ENCODE results near the gene RENBP. TPM values are rescaled to one million over a fixed set of nuclear protein-coding genes. Genes with fewer than 3 reads are reported as not detected.

Gene RENBP
- total and polyA plus RNA-seq, 9 of the 15 experiments (the other 6 are each of a cell fraction or from before 2014, with no cell fraction given): 0.07 to 14.8 (median 10.6) TPM; not detected in 1

DNA sequence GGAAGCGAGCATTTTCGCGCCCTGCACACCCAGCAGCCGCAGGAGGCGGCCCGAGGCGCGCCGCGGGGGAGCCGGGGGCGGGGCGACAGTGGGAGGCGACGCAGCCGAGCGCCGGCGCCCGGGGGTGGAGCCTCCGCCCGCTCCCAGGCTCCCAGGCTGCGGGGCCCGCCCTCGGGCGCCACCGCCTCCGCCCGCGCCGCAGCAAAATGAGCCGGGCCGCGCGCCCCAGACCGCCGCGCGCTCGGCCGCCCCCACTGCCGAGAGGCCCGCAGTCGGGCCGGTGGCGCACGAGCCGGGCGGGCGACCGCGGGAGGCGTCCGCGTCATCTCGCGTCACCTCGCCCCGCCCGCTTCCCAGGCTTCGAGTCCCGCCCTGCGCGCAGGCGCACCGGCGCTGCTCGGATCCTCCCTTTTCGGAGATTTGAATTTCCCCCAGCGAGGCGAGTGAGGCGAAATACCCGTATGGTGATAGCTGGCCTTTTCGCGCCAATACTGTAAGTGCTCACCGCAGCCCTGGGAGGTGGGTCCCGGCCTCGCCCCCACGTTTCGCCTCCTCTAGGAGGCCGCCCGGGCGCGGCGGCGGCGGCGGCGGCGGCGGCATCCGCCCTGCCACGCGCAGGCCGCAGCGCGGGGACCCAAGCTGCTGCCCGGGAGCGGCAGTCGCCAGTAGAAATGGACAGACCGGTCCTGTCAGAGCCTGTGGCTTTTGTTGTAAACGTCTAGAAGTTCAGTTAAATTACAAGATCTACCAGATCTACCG lies 28.1 kb upstream of the RENBP start, which contains the start of gene TMEM187 (continued):
- TF ChIP-seq, protein P1, sequence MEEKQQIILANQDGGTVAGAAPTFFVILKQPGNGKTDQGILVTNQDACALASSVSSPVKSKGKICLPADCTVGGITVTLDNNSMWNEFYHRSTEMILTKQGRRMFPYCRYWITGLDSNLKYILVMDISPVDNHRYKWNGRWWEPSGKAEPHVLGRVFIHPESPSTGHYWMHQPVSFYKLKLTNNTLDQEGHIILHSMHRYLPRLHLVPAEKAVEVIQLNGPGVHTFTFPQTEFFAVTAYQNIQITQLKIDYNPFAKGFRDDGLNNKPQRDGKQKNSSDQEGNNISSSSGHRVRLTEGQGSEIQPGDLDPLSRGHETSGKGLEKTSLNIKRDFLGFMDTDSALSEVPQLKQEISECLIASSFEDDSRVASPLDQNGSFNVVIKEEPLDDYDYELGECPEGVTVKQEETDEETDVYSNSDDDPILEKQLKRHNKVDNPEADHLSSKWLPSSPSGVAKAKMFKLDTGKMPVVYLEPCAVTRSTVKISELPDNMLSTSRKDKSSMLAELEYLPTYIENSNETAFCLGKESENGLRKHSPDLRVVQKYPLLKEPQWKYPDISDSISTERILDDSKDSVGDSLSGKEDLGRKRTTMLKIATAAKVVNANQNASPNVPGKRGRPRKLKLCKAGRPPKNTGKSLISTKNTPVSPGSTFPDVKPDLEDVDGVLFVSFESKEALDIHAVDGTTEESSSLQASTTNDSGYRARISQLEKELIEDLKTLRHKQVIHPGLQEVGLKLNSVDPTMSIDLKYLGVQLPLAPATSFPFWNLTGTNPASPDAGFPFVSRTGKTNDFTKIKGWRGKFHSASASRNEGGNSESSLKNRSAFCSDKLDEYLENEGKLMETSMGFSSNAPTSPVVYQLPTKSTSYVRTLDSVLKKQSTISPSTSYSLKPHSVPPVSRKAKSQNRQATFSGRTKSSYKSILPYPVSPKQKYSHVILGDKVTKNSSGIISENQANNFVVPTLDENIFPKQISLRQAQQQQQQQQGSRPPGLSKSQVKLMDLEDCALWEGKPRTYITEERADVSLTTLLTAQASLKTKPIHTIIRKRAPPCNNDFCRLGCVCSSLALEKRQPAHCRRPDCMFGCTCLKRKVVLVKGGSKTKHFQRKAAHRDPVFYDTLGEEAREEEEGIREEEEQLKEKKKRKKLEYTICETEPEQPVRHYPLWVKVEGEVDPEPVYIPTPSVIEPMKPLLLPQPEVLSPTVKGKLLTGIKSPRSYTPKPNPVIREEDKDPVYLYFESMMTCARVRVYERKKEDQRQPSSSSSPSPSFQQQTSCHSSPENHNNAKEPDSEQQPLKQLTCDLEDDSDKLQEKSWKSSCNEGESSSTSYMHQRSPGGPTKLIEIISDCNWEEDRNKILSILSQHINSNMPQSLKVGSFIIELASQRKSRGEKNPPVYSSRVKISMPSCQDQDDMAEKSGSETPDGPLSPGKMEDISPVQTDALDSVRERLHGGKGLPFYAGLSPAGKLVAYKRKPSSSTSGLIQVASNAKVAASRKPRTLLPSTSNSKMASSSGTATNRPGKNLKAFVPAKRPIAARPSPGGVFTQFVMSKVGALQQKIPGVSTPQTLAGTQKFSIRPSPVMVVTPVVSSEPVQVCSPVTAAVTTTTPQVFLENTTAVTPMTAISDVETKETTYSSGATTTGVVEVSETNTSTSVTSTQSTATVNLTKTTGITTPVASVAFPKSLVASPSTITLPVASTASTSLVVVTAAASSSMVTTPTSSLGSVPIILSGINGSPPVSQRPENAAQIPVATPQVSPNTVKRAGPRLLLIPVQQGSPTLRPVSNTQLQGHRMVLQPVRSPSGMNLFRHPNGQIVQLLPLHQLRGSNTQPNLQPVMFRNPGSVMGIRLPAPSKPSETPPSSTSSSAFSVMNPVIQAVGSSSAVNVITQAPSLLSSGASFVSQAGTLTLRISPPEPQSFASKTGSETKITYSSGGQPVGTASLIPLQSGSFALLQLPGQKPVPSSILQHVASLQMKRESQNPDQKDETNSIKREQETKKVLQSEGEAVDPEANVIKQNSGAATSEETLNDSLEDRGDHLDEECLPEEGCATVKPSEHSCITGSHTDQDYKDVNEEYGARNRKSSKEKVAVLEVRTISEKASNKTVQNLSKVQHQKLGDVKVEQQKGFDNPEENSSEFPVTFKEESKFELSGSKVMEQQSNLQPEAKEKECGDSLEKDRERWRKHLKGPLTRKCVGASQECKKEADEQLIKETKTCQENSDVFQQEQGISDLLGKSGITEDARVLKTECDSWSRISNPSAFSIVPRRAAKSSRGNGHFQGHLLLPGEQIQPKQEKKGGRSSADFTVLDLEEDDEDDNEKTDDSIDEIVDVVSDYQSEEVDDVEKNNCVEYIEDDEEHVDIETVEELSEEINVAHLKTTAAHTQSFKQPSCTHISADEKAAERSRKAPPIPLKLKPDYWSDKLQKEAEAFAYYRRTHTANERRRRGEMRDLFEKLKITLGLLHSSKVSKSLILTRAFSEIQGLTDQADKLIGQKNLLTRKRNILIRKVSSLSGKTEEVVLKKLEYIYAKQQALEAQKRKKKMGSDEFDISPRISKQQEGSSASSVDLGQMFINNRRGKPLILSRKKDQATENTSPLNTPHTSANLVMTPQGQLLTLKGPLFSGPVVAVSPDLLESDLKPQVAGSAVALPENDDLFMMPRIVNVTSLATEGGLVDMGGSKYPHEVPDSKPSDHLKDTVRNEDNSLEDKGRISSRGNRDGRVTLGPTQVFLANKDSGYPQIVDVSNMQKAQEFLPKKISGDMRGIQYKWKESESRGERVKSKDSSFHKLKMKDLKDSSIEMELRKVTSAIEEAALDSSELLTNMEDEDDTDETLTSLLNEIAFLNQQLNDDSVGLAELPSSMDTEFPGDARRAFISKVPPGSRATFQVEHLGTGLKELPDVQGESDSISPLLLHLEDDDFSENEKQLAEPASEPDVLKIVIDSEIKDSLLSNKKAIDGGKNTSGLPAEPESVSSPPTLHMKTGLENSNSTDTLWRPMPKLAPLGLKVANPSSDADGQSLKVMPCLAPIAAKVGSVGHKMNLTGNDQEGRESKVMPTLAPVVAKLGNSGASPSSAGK (IDR thresholded peaks at IDR 0.05): no peak
- TF ChIP-seq CHD1 (IDR thresholded peaks at IDR 0.05; ENCODE audit: low read length): no peak
- no peak for TF ChIP-seq PTRF (tag; IDR thresholded peaks at IDR 0.05)
- no peak for TF ChIP-seq MECOM (CRISPR knock-in tag; IDR thresholded peaks at IDR 0.05)
- no peak for TF ChIP-seq ZNF274 (IDR thresholded peaks at IDR 0.05; ENCODE audit: borderline replicate concordance, low read depth, low read length)
- TF ChIP-seq, protein P2, sequence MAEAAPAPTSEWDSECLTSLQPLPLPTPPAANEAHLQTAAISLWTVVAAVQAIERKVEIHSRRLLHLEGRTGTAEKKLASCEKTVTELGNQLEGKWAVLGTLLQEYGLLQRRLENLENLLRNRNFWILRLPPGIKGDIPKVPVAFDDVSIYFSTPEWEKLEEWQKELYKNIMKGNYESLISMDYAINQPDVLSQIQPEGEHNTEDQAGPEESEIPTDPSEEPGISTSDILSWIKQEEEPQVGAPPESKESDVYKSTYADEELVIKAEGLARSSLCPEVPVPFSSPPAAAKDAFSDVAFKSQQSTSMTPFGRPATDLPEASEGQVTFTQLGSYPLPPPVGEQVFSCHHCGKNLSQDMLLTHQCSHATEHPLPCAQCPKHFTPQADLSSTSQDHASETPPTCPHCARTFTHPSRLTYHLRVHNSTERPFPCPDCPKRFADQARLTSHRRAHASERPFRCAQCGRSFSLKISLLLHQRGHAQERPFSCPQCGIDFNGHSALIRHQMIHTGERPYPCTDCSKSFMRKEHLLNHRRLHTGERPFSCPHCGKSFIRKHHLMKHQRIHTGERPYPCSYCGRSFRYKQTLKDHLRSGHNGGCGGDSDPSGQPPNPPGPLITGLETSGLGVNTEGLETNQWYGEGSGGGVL (CRISPR knock-in tag; IDR thresholded peaks at IDR 0.05): no peak
- TF ChIP-seq ZNF384 (IDR thresholded peaks at IDR 0.05; ENCODE audit: low read depth, low read length): no peak
- TF ChIP-seq, protein P3, sequence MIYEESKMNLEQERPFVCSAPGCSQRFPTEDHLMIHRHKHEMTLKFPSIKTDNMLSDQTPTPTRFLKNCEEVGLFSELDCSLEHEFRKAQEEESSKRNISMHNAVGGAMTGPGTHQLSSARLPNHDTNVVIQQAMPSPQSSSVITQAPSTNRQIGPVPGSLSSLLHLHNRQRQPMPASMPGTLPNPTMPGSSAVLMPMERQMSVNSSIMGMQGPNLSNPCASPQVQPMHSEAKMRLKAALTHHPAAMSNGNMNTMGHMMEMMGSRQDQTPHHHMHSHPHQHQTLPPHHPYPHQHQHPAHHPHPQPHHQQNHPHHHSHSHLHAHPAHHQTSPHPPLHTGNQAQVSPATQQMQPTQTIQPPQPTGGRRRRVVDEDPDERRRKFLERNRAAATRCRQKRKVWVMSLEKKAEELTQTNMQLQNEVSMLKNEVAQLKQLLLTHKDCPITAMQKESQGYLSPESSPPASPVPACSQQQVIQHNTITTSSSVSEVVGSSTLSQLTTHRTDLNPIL (CRISPR knock-in tag; IDR thresholded peaks at IDR 0.05): no peak
- TF ChIP-seq ETV6 (IDR thresholded peaks at IDR 0.05; ENCODE audit: borderline replicate concordance in 1 of 2, low read depth in 2 of 2, low read length in 1 of 2): no peak
- no peak for TF ChIP-seq ETV6 (CRISPR knock-in tag; IDR thresholded peaks at IDR 0.05; ENCODE audit: borderline replicate concordance)
- no peak for TF ChIP-seq RBM22 (IDR thresholded peaks at IDR 0.05; ENCODE audit: low read depth, low read length, poor library complexity, severe bottlenecking)
